ENCODE measurements around the gene SUSD4. TPM values are rescaled to one million over a fixed set of nuclear protein-coding genes. Genes with fewer than 3 reads are reported as not detected.

Gene SUSD4
- total and polyA plus RNA-seq, 2 of the 8 experiments (the other 6 are each of a cell fraction or from before 2014, with no cell fraction given): 3.9 to 5.2 TPM

DNA sequence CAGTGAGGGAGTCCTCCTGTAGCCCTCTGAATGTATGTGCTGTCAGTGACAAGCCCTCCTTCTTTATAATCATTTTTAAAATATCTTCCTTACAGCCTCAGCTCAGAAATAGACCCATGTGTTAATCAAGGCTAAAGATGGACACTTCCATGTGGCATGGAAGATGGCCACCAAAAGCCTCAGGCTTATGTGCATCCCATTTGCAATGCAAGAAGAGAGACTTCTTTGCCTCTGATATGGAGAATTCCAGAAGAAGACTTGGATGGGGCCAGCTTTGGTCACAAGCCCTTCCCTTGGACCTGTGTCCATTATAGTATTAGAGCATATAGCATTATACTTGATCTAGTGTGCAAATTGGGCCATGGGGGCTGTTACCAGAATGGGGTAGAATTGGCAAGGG, 47.7 kb upstream of the SUSD4 start:
- Histone ChIP-seq H3K79me1 (ENCODE audit: low read depth, low read length) (no peaks in the 10 kb centered on the region), H4K91ac (replicated peaks; ENCODE audit: insufficient read length, low read length) (no peak overlapping the region), H3K79me2 (ENCODE audit: control insufficient read depth in 1 of 2, insufficient read depth in 2 of 2, low read length in 2 of 2) (no peaks in the 10 kb centered on the region), H4K8ac (ENCODE audit: extremely low read depth, insufficient read depth, low read length) (no peak overlapping the region), H2BK20ac (ENCODE audit: low read length) (no peak overlapping the region), H4K5ac (ENCODE audit: insufficient read length, low read depth, low read length) (no peak overlapping the region), H2AK5ac (ENCODE audit: low read depth, low read length) (no peak overlapping the region), H3K4me1 (replicated peaks in 1 of 4; ENCODE audit: control insufficient read depth in 3 of 4, insufficient read depth in 4 of 4, low read length in 3 of 4) (no peaks in the 10 kb centered on the region), H3K4ac (replicated peaks; ENCODE audit: insufficient read length, low read depth, low read length) (no peak overlapping the region), H3K9me3 (ENCODE audit: insufficient read depth in 2 of 2, low read depth in 1 of 2, low read length in 1 of 2) (no peaks in the 10 kb centered on the region), H3K9ac (replicated peaks in 1 of 4; ENCODE audit: extremely low read depth in 1 of 4, low read depth in 3 of 4, low read length in 3 of 4) (no peak overlapping the region), H3K27ac (ENCODE audit: low read depth, low read length) (no peak overlapping the region), H3K36me3 (ENCODE audit: control insufficient read depth in 2 of 4, insufficient read depth in 4 of 4, low read length in 3 of 4) (no peaks in the 10 kb centered on the region), H4K20me1 (replicated peaks in 1 of 2; ENCODE audit: control insufficient read depth in 1 of 2, insufficient read depth in 2 of 2, low read length in 2 of 2) (no peaks in the 10 kb centered on the region), H2BK12ac (ENCODE audit: low read depth, low read length) (no peak overlapping the region), H3K27me3 (replicated peaks in 1 of 4; ENCODE audit: control insufficient read depth in 3 of 4, extremely low read depth in 1 of 4, insufficient read depth in 3 of 4, low read length in 3 of 4) (no peaks in the 10 kb centered on the region), H2BK15ac (ENCODE audit: low read length) (no peak overlapping the region), H3K18ac (ENCODE audit: extremely low read depth, low read length) (no peak overlapping the region), H3K23me2 (ENCODE audit: low read depth, low read length) (no peaks in the 10 kb centered on the region), H3K4me3 (ENCODE audit: extremely low read depth in 1 of 4, insufficient read depth in 2 of 4, low read depth in 3 of 4, low read length in 4 of 4) (no peak overlapping the region), H3K56ac (replicated peaks; ENCODE audit: insufficient read length, low read depth, low read length) (no peak overlapping the region), H3K14ac (ENCODE audit: insufficient read length) (no peak overlapping the region), H2AFZ (ENCODE audit: low read length) (no peak overlapping the region), H2BK120ac (replicated peaks; ENCODE audit: low read depth, low read length) (no peak overlapping the region), H2BK5ac (ENCODE audit: low read depth, low read length) (no peak overlapping the region), H3K4me2 (ENCODE audit: insufficient read depth in 1 of 2, low read depth in 2 of 2, low read length in 2 of 2) (no peak overlapping the region), H3K23ac (ENCODE audit: insufficient read length) (no peak overlapping the region)
- CTCF ChIA-PET (ENCODE audit: partially characterized antibody): interaction anchor here (0.6 to 1.3 kb wide), 3 partner anchors 10 to 51 kb away, joined by 3 read pairs; no protein-coding TSS in a partner anchor
- POLR2A ChIA-PET (ENCODE audit: partially characterized antibody): interaction anchor here (1.6 kb wide), 1 partner anchor 10 kb away, joined by 3 read pairs; no protein-coding TSS in a partner anchor
- FAIRE-seq (no peak), DNase-seq (ENCODE audit: low read depth in 1 of 2, low spot score in 2 of 2) (no peak)
- no peak for TF ChIP-seq TEAD4 (IDR thresholded peaks at IDR 0.05; ENCODE audit: low read depth, low read length)
- TF ChIP-seq HDAC6 (IDR thresholded peaks at IDR 0.05; ENCODE audit: low read depth, low read length): no peak
- no peak for TF ChIP-seq SIRT6 (IDR thresholded peaks at IDR 0.05; ENCODE audit: low read length)
- TF ChIP-seq POLR2AphosphoS5 (IDR thresholded peaks at IDR 0.05; ENCODE audit: low read depth, low read length): no peak
- TF ChIP-seq GTF2F1 (IDR thresholded peaks at IDR 0.05; ENCODE audit: borderline replicate concordance, low read depth, low read length): no peak
- no peak for TF ChIP-seq EP300 (IDR thresholded peaks at IDR 0.05; ENCODE audit: borderline replicate concordance in 1 of 2, low read depth in 2 of 2, low read length in 2 of 2)
- no peak for TF ChIP-seq CEBPB (IDR thresholded peaks at IDR 0.05; ENCODE audit: low read depth, low read length)
- no peak for TF ChIP-seq FOSL1 (IDR thresholded peaks at IDR 0.05; ENCODE audit: insufficient read depth, low read depth, low read length)
- TF ChIP-seq BACH1 (IDR thresholded peaks at IDR 0.05; ENCODE audit: low read length): no peak
- TF ChIP-seq RAD21 (IDR thresholded peaks at IDR 0.05 in 1 of 2, conservative IDR thresholded peaks at IDR 0.05 in 1 of 2; ENCODE audit: low read depth in 2 of 2, low read length in 2 of 2): no peak
- TF ChIP-seq PHF8 (conservative IDR thresholded peaks at IDR 0.05; ENCODE audit: low read depth, low read length): no peak
- no peak for TF ChIP-seq EGR1 (IDR thresholded peaks at IDR 0.05; ENCODE audit: borderline replicate concordance, low read depth, low read length)
- no peak for TF ChIP-seq GABPA (IDR thresholded peaks at IDR 0.05; ENCODE audit: borderline replicate concordance, insufficient read depth, low read length)

Measured in H1 (cell line).